ENCODE measurements around the gene PTH2R.
"Not testable (repeated sequence)": the region's sequence is repeated elsewhere in the genome, so short reads cannot be mapped to it uniquely, and the experiment has no call there.

PTH2R gene

DNA sequence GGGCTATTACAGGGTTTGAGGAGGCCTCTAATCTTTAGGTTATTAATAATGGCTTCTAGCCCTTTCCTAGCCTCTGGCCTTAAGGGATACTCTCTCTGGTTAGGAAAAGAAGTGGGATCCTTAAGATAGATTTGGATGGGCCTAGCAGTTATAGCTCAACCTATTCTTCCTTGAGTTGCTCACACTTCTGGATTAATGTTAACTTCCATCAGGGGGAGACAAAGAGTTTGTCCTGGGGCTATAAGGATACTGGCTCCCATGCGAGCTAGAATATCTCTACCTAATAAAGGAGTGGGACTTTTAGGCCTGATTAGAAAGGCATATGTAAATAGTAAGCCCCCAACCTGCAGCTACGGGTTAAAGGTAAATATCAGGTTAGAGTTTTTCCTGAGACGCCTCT is 14.3 kb upstream of the PTH2R start:
- DNase-seq: no peak

DNA sequence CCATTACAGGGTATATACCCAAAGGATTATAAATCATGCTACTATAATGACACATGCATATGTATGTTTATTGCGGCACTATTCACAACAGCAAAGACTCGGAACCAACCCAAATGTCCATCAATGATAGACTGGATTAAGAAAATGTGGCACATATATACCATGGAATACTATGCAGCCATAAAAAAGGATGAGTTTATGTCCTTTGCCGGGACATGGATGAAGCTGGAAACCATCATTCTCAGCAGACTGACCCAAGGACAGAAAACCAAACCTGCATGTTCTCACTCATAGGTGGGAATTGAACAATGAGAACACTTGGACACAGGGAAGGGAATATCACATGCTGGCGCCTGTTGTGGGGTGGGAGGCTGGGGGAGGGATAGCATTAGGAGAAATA is 9.8 kb upstream of the PTH2R start:
- DNase-seq: not testable (repeated sequence)

DNA sequence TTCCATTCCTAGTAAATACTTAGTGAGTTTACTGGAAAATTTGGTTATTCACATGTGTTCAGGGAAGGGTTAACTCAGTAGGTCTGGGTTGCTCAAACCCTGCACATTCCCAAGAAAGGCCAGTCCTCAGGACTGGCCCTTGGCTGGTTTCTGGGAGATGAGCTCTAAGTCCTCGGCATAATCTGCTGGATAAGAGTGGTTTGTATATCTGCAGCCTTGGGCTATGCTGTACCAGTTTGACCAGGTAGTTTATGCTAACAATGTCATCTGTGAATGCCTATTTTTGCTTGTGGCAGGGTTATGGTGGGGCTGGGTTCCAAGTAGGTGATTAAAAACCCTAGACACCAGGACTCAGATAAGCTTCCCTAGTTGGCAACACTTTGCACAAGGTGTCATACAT is 7.4 kb upstream of the PTH2R start:
- no peak for DNase-seq

DNA sequence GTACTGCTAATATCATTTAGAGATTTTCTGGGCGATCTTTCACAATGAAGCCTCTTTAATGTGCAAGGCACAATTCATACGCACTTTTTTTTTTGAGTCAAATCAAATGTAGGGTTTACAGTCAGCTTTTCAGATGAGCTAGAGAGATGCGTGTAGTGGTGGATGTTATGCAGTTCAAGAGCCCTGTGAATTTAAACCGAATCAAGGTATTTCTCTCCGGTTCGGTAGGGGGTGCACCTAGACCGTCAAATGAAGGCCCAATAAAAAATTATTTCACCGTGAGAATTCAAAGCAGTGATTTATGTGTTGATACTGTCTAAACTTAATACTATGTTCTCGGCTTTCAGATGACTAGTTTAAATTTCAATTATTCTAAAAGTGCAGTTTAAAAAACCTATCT is 1.1 kb downstream of the PTH2R start:
- no peak for DNase-seq

DNA sequence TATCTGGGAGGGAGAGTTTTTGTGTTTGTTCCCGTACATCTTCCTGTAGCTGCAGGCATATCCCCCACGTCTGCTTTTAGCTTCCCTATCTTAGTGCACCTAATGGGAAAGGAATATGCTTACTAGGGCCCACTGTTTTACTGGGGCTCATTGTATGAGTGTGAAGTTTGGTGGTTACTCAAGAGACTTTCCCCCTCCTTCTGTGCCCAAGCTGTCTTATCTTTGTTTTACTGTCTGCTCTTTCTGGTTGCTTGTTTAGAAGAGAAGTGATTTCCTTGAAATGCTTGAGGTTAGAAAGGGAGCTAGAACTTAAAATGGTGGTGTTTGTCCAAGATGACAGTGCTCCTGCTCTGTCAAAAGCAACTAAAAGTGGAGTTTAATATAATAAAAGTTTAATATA is 7.3 kb downstream of the PTH2R start:
- DNase-seq: no peak

DNA sequence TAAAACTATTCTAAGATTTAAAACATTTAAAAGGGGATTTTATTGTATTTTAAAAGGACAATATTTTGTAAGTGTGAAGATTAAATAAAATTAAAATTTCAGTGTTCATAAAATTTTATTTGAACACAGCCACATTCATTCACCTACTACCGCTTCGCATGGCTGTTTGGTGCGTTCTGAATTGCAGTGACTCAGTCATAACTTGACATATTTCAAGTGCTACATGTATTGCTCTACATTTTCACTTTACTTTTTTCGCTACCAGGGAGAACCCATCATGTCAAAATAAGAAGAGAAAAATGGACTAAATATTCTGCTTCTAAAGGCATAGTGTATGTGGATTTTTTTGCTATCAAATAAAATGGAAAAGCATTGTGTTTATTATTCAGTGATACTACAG is 8.7 kb downstream of the PTH2R start:
- DNase-seq: no peak

DNA sequence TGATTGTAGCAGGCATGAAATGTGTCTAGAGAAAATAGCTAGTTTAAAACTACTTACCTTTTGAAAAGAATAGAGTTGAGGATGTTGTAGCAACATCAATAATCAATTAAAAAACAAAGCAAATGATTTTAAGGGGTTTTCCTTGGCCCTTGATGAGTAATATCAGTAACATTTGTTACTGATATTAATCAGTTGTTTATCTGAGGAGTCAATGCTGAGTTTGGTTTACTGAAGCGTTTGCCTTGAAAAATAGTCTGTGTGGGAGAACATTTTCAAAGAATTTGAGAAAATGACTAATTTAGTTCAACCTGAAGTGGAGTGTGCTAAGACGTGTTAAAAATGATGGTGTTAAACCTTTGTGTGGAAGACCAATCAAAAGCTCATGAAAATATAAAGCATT is 9.3 kb downstream of the PTH2R start:
- DNase-seq: no peak

DNA sequence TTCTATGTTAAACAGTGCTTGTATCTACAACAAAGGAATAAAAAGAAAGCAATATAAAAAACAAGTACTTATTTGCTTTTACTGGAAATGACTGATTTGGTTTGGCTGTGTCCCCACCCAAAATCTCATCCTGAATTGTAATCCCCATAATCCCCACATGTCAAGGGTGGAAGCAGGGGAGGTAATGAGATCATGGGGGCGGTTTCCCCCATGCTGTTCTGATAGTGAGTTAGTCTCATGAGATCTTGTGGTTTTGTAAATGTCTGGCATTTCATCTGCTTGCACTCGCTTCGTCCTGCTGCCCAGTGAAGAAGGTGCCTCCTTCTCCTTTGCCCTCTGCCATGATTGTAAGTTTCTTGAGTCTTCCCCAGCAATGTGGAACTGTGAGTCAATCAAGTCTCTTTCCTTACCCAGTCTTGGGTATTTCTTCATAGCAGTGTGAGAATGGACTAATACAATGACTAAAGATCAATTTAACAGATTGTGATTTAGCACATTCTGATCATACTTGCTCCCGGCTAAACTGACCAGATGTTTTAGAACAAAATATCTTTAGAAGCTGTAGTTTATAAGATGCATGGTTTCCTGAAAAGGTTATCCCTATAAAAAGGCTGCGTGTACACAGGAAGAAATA is 19.9 kb downstream of the PTH2R start:
- DNase-seq: no peak

DNA sequence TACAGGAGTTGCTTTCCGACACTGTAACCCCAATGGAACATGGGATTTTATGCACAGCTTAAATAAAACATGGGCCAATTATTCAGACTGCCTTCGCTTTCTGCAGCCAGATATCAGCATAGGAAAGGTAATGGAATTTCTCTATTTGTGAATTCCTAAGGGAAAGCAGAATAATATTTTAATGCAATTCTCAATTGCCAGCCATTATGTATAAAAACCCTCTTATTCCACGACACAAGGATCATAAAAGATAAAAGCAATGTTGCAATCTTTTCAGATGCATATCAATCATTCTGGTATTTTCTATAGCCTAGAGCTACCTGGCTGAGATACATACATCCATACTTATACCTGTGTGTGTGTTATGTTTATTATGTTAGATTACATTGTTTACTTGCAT is 31.2 kb downstream of the PTH2R start:
- no peak for DNase-seq

DNA sequence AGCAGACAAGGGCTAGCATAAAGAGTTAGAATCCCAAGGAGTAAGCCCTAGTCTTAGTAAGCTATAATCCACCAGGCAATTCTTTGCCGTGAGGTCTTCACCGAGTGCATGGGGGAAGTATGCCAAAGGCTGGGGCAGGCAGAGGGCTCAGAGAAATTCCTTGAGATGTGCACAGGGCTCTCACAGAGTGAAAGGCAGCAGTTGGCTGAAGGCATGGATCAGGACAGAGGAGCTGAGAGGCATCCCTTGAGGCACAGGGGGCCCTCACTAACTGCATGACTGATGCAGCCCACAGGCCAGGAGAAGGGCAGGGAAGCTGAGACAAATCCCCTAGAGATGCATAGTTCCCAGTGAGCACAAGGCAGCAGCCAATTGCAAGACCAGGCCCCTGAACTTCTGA is 34.1 kb downstream of the PTH2R start:
- DNase-seq: no peak

DNA sequence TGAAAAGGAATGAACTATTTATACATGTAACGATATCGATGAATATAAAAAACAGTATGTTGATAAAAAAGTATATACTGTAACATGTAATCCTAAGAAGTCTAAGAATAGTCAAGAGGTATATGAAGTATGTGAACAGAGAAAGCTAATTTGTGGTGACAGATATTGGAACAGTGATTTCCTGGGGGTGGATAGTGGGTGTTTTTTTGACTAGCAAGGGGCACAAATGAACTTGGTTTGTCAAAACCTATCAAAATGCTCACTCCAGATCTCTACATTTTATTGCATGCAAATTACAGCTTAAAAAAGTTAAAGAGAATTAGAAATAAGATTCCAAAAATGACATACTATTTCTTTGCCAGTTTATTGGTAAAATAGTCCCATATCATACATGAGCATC is 35.4 kb downstream of the PTH2R start:
- no peak for DNase-seq

DNA sequence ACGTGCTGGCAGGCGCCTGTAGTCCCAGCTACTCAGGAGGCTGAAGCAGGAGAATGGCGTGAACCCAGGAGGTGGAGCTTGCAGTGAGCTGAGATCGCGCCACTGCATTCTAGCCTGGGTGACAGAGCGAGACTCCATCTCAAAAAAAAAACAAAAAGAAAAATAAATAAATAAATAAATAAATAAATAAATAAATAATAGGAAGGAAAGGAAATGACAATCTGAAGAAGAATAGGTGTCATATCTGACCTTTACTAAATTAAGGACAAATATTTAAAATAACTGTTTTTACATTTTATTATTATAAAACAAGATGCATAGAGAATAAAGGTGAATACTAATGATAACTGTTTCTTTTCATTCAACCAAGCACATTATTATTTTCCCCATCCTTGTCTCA is 40.9 kb downstream of the PTH2R start:
- not testable (repeated sequence) for DNase-seq

DNA sequence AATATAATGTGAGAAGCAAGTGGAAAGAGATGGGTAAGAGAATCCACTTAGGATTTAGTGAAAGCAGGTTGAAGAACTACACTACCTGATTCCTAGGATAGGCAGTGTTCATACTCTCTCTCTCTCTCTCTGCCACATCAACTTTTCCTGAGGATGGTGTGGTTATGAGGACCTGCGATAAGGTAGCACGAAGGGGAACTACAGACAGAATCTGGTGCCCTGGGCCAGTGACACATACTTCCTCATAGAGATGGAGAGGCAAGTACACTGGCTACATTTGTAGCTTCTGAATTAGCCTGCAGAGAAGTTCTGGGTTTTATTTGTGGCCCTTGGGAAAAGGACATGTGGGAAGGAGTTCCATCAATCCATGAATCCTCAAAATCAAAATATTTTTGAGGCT is 44.5 kb downstream of the PTH2R start:
- no peak for DNase-seq

DNA sequence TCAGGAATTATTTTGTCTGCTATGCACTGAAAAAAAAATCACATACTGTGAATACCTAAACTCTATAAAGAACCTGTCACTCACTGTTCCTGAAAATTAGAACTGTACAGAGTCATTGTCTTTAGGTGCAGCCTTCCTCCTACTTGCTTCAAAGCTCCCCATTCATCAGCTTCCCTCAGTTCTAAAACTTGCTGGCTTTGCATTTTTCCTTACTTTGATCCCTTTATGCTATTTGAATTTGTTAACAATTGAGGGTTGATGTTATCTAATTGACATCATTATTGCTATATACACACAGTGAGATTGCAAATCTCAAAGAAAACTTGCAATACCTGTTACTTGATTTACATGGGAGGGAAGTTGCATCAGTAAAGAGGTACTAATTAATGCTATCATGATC is 48.3 kb downstream of the PTH2R start:
- no peak for DNase-seq

DNA sequence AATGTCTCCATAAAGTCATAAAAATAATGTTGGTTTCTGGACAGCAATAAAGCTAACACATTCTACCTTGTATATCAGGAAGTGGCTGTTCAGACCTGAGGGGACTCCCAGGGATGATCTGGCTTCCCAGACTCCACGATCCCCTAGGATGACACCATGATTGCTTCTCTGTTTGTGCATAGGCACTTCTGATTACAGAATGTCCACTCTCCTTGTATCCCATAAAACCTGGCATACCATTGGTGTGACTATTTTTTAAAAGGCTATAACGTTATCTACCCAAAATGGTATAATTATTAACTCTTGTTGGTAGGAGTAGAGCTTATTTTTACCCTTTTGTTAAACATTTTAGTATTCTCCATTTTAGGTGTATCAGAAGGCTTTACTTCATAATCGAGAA is 57.1 kb downstream of the PTH2R start:
- DNase-seq: no peak

DNA sequence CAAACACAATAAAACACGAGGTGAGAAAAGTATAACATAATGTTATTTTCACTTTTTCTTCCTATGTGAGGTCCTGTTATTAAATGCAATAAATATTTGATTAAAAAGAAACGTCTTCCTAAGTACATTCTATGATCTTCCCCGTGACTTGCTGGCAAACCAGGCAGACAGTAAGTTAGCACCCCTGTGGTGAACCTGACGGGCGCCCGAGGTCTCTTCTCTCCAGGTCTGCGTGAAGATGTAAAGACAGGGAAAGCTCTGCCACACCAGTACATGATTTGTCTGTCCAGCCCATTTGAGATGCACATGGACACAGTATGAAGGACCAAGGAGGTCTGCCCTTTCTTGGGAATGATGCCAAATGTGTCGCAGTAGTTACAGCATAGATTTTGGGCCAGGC is 57.6 kb downstream of the PTH2R start:
- DNase-seq: no peak

DNA sequence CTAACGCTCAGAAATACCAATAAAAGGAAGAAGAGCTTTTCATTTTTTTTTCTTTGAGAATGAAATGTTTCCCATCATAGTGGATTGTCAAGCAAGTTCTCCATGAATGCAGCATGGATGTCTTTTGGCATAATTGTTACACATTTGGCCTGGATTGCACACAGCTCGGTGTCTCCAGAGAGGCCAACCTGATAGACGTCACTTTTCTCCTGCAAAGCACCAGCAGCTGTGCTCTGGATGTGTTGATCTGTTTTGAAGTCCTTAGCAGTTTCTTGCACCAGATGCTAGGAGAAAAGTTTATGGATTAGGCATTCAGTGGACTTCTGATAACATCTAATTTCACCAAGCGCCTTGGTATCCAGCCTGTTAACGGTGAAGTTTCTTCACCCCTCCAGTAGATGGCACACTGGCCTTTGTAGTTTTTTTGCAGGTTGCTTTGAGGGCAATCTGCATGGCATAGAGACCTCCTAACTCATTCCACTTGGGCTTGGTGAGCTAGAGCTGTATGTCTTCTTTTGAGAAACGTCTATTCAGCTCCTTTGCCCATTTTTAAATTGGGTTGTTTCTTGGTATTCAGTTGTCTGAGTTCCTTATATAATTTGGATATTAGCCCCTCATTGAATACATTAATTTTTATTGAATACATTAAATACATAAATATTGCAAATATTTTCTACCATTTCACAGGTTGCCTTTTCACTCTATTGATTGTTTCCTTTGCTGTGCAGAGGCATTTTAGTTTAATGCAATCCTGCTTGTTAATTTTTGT is 59.7 kb downstream of the PTH2R start:
- no peak for DNase-seq

DNA sequence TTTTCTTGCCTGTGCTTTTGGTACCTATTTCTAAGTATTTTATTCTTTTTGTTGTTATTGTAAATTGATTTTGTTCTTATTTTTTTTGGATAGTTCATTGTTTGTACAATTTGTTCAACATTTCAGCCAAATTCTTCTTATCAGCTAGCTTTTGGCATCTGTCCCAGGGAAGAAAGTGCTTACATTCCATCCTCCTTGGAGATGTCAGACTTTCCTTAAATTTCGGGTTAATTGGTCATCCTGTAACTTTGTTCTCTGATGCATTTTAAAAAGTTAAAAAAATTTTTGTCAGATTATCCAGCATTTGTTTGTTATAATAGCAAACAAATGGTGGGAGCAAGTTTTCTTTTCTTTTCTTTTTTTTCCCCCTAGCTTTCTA is 60.3 kb downstream of the PTH2R start:
- no peak for DNase-seq

DNA sequence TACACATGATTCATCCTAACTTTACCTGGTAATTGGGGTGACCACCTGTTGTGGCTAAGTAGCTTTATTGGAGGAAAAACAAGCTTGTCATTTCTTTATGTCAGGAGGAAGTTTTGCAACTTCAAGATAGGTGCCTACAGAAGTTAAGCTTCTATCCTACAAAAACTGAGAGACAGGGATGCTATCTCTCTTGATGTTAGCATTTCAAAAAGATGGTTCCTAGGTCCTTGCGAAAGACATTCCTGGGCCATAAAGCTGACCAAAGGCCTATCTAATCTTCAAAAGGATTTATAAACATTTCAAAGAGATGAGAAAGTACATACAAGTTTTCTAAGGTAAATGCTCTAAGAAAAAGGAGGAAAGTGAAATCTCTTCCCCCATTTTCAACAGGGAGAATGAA is 61.0 kb downstream of the PTH2R start:
- no peak for DNase-seq

DNA sequence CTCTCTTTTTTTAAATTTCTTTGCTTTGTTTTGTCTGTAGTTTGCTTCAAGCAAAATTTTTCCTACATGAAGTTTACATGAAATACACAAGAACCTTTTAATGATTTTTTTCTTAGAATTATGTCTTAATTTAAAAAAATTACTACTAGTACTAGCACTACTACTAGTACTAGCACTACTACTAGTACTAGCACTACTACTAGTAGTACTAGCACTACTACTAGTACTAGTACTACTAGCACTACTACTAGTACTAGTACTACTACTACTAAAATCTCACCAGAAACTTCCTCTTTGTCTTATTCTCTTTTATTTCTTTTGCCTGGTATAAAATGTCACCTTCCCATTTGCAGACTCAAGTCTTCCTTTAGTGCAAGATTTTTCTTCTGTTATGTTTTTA is 71.1 kb downstream of the PTH2R start:
- DNase-seq: no peak

DNA sequence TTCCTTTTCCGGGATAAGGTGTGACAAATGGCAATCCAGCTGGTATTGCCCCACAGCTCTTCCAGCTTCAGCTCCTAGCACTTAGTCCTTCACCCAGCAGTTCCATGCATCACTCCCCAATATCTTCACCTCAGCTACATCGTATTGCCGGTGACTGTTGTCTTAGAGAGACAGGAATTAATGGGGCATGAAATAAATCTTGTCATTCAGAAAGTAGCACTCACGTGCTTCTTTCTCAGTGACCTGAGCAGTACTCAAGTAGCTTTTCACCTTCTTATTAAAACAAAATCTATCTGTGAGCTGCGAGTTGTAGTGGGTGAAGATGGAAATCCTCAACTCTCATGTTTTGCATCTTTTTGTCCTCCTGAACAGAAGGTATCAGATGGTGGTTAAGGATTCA is 72.8 kb downstream of the PTH2R start:
- no peak for DNase-seq

DNA sequence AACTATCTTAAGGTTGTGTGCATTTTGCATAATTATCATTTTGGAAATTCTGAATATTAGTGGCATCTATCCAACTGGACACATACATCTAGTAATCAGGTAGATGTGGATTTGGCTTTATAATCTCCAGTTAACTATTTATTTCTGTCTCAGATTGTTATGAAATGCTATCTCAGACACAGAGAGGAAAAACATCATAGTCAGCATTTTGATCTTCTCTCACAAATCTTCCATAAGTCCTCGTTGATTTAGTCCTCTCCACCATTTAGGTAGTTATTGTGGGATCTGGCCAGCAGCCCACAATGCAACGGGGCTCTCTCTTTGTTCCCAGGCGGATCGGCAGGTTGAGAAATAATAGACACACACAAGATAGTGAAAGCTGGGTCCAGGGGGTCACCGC is 75.4 kb downstream of the PTH2R start:
- not testable (repeated sequence) for DNase-seq

DNA sequence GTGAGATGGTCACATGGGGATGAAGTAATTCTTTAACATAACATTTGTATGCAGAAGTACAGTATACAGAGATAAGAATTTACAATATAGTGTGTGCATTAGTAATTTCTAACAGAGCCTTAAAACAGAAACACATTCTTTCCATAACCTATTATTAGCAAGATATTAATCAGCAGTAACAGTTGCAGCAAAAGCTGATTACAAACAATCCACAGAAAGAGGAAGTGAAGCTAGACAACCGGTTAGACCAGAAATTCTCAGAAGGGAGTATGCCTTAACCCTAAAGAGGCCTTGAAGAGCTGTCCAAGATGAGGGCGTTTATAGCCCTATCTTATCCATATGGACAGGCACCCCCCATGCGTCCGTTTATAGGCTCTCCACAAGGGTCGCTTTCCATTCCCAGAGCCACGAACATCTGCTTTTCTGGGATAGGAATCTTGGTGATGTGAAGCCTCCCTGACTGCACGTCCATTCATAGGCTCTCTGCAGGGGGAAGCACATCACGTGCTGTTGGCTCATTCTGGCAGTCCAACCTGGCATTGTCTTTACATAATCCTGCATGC is 75.9 kb downstream of the PTH2R start:
- not testable (repeated sequence) for DNase-seq

DNA sequence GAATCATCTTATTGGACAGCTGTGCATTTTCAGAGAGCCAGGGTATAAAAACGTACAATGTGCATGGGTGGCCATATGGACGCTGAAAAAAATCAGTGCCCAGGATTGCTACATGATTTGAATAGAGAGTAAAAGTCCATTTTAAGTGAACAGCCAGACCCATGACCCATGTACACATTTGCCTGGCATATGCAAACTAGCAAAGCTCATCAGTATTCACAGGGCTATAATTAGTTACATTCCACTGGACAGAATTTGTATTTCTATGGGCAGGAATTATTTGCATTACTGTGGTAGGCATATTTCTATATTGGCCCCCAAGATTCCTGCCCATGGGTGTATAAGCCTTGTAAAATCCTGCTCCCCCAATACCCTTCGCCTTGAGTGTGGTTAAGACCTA is 78.8 kb downstream of the PTH2R start:
- no peak for DNase-seq
